Chondrocyte (in vitro differentiated cells): ENCODE data around the gene HABP4. TPM values are rescaled to one million over a fixed set of nuclear protein-coding genes. Genes with fewer than 3 reads are reported as not detected.

ENCODE experiments used
- DNase-seq: peaks from one replicate; pipeline ENCODE4 v3.0.0; 2021; ENCODE audit warnings: mixed read lengths, low spot score
- H3K27ac Mint-ChIP-seq: one replicate; pipeline ENCODE4 v1.8.0; 2021; ENCODE audit warnings: mild to moderate bottlenecking, moderate library complexity, mixed read lengths; ENCODE audit not compliant: unreplicated experiment
- H3K27me3 Mint-ChIP-seq: 2 replicates; pipeline ENCODE4 v1.8.0; 2021; ENCODE audit warnings: low read depth, mixed read lengths
- H3K36me3 Mint-ChIP-seq: 2 replicates; pipeline ENCODE4 v1.8.0; 2021; ENCODE audit warnings: low read depth, mixed read lengths
- H3K4me1 Mint-ChIP-seq: 2 replicates; pipeline ENCODE4 v1.8.0; 2021; ENCODE audit warnings: low read depth, mild to moderate bottlenecking, mixed read lengths
- H3K4me3 Mint-ChIP-seq: one replicate; pipeline ENCODE4 v1.8.0; 2021; ENCODE audit warnings: mild to moderate bottlenecking, moderate library complexity, mixed read lengths; ENCODE audit not compliant: unreplicated experiment
- H3K9me3 Mint-ChIP-seq: 2 replicates; pipeline ENCODE4 v1.8.0; 2021; ENCODE audit warnings: low read depth, mixed read lengths
- total RNA-seq: library from RNA; stranded (reverse); gene quantifications from 3 replicates; pipeline ENCODE4 v1.2.1, GENCODE V29; 2021
- TF ChIP-seq, protein P1 (sequence below): fragments of 200-600 bp; sonication (generic); IDR thresholded peaks from 2 replicates; pipeline ENCODE4 v1.5.0; 2021; ENCODE audit warnings: antibody characterized with exemption, mild to moderate bottlenecking, moderate library complexity

HABP4 gene
- total RNA-seq, 1 donor from 2014 or later = 28.9 TPM

DNA sequence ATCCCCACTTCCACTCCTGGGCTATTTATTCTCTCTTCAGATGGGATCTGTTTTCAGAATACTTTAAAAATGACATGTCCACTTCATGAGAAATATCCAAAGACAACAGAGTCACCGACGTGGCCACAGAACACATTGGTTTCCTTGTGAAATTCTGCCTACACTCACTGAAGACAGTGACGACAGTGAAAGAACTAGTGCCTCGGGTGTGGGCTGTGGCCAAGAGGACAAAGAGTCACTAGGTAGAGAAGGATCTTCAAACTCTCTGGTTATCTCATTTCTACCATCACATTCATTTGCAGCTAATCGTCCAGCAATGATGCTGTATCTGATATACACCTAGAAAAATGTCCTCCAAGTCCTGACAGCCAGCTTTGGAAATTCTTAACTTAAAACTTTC lies 59.1 kb downstream of the HABP4 start:
- Mint-ChIP-seq H3K36me3 (peaks cover 16% of the 10 kb centered on the region), H3K27me3 (no peaks in the 10 kb centered on the region), H3K4me3 (no peak overlapping the region), H3K9me3 (no peaks in the 10 kb centered on the region), H3K27ac (no peak overlapping the region), H3K4me1 (peaks cover 16% of the 10 kb centered on the region)
- DNase-seq = no peak
- TF ChIP-seq, protein P1, sequence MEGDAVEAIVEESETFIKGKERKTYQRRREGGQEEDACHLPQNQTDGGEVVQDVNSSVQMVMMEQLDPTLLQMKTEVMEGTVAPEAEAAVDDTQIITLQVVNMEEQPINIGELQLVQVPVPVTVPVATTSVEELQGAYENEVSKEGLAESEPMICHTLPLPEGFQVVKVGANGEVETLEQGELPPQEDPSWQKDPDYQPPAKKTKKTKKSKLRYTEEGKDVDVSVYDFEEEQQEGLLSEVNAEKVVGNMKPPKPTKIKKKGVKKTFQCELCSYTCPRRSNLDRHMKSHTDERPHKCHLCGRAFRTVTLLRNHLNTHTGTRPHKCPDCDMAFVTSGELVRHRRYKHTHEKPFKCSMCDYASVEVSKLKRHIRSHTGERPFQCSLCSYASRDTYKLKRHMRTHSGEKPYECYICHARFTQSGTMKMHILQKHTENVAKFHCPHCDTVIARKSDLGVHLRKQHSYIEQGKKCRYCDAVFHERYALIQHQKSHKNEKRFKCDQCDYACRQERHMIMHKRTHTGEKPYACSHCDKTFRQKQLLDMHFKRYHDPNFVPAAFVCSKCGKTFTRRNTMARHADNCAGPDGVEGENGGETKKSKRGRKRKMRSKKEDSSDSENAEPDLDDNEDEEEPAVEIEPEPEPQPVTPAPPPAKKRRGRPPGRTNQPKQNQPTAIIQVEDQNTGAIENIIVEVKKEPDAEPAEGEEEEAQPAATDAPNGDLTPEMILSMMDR = no peak

DNA sequence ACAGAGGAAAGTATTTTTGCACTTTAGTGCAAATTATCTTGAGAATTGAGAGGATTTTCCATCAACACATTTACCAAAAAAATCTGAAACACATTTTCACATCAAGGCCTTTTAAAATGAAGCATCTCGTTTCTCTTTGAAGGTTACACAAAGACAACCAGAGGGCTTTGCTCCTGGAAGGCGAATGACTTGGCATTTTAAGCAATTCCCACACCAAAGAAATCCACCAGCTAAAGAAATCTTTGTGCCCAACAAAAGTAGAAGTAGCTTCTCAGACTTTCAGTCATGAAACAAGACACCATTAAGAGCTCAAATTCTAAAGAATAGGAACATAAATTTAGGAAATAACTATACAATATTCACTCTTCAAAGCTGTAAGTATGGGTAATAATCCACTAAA lies 59.9 kb downstream of the HABP4 start:
- Mint-ChIP-seq H3K27ac (no peak overlapping the region), H3K36me3 (peaks cover 10% of the 10 kb centered on the region), H3K9me3 (no peaks in the 10 kb centered on the region), H3K4me1 (peaks cover 24% of the 10 kb centered on the region), H3K27me3 (no peaks in the 10 kb centered on the region), H3K4me3 (no peak overlapping the region)
- DNase-seq = no peak
- TF ChIP-seq, protein P1 = no peak

GRCh38 chr9:96510258-96510657 lies 60.3 kb downstream of the HABP4 start:
- H3K27ac Mint-ChIP-seq = no peak overlapping the region
- no peak overlapping the region for H3K4me3 Mint-ChIP-seq
- DNase-seq = no peak
- H3K36me3 Mint-ChIP-seq = peaks cover 10% of the 10 kb centered on the region
- peaks cover 28% of the 10 kb centered on the region for H3K4me1 Mint-ChIP-seq
- H3K9me3 Mint-ChIP-seq = no peaks in the 10 kb centered on the region
- no peaks in the 10 kb centered on the region for H3K27me3 Mint-ChIP-seq
- TF ChIP-seq, protein P1 = no peak

GRCh38 chr9:96512240-96512639 lies 62.3 kb downstream of the HABP4 start:
- Mint-ChIP-seq H3K4me3 (no peak overlapping the region), H3K4me1 (peaks cover 38% of the 10 kb centered on the region), H3K36me3 (peaks cover 10% of the 10 kb centered on the region), H3K9me3 (no peaks in the 10 kb centered on the region), H3K27me3 (no peaks in the 10 kb centered on the region), H3K27ac (no peak overlapping the region)
- DNase-seq = no peak
- TF ChIP-seq, protein P1 = no peak

DNA sequence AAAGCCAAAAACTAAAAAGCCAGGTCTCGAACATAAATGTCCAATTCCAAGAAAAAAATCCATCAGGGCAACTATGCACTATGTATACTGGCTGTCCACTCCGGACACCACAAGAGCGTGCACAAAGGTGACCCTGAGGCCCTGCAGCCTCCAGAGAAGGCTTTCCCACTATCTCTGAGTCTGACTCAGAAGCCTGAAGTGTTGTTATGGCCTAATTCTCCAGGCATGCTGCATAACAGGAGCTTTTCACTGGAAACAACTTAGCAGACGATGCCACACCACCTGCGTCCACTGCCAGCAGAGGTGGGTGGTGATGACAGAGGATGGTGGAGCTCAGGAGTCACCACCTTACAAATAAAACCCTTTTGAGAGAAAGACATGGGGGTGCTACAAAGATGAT lies 63.7 kb downstream of the HABP4 start:
- DNase-seq = no peak
- Mint-ChIP-seq H3K36me3 (peaks cover 9% of the 10 kb centered on the region), H3K27ac (peak overlapping the region; percentile 86), H3K4me1 (peaks cover 38% of the 10 kb centered on the region), H3K4me3 (no peak overlapping the region), H3K9me3 (no peaks in the 10 kb centered on the region), H3K27me3 (no peaks in the 10 kb centered on the region)
- TF ChIP-seq, protein P1 = no peak
